Measurements from ENCODE around the gene CAMKMT. TPM values are rescaled to one million over a fixed set of nuclear protein-coding genes. Genes with fewer than 3 reads are reported as not detected.
"Not testable (repeated sequence)": the region's sequence is repeated elsewhere in the genome, so short reads cannot be mapped to it uniquely, and the experiment has no call there.

The CAMKMT gene
- total RNA-seq, 1 donor from 2014 or later, result 8.4 TPM

GRCh38 chr2:44450082-44450481 lies 88.3 kb downstream of the CAMKMT start:
- ATAC-seq, result no peak

GRCh38 chr2:44450806-44451205 lies 89.1 kb downstream of the CAMKMT start:
- no peak for ATAC-seq

DNA sequence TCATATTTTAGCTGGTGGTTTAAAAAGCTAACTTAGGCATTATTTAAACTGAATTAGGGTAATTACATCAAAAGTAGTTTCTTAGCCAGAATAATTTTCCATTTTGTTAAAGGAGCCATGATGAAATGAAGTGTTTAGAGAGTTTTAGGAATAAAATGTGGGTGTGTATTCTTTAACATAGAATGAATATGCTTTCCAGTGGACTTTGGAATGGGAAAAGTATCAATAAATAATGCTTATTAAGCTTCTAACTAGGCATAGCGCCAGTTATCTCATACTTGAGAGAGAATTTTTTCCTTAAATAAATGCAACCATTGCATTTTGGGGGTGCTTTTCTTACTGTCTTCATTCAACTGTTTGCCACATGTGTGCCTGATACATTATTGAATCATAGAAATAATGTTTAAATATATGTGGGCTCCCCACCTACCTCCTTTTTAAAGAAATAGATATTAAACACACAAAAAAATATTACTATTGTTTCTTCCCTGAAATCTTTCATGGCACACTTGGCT lies 90.4 kb downstream of the CAMKMT start:
- no peak for ATAC-seq

DNA sequence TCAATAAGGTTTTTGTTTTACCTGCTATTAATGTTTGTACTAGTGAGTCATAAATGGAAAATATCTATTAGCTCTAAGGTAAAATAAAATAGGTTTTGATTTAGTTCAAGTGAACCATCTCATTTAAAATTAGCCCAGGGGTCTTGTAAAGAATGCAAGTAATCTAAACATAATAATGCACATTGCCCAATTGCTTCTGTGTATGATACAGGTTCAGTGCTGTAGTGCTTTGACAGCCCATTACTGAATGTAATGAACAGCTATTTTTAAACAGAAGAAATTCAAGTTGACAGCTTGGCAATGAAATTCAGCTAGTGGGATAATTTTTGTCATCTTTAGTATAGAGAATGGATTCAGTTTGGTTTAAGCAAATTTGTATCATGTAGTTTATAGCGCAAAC lies 91.5 kb downstream of the CAMKMT start:
- no peak for ATAC-seq

DNA sequence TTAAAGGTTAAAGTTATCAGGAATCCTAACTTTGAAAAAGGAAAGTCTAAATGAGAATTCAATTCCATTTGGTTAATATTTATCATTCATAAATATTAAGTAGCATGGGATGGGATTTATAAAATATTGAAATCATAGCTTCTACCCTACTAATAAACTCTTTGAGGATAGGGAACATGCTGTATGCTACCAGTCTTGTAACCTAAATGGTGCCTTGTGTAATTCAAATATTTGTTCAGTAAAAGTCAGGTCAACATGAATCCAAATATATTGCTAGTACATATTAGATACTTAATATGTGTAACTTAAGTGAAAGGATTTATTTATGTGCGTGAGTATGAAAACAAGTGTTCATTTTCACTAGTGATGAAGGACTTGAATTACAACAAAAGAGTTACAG lies 94.1 kb downstream of the CAMKMT start:
- ATAC-seq, result no peak

GRCh38 chr2:44456946-44457345 lies 95.2 kb downstream of the CAMKMT start:
- no peak for ATAC-seq

DNA sequence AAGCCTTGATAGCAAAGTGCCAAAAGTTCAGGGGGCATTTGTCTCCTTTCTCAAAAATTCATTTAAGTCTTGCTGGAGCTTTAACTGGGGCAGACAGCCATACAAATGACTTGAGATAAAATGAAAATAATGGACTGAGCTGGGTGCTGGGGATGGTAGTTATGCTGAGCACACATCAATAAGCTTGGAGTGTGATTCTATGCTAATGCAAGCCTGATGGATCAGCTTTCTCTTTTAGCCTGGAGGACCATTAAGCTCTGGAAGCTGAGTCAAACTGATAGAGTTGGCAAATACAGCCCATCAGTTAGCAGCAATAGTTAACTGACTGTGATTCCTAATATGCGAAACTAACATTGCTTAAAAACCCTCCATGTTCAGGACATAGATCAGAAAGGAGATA lies 98.0 kb downstream of the CAMKMT start:
- ATAC-seq, result no peak

DNA sequence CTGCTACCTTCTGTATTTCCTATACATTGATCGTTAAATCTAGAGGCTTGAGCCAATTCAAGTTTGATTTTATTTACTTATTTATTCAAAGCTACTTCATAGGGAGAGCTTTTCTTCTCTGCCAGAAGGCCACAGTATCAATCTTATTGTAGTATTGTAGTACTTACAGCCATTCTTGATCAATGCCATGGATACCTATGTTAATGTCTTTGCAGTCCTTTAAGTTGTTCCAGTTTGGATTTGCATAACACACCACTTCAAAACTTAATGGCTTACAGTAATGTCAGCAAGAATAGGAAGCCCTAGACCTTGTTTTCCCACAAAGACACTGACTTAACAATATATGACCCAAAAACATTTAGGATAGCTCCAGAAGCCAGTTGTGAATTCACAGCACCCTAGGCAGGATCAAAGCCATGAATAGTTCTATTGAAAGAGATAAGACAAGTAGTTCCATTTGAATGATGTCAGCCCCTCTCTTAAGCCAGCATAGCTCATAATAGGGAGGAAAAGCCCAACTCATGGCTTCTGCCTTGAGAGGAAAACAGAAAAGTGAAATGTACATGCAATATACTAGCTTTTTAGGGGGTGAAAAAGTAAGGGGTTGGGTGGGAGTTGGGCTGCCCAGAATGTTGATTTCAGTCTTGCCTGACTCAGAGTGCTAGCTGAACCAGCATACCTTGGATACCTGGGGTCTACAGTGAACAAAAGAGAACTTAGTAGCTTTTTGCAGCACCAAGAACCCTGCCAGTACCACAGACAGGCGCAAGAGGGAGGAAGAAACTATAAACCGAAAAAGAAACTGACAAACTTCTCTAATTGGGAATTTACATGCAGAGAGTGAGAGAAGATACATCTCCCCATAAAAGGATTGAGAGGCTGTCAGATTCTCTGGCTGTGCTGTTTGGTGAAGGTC lies 101.4 kb downstream of the CAMKMT start:
- no peak for ATAC-seq

DNA sequence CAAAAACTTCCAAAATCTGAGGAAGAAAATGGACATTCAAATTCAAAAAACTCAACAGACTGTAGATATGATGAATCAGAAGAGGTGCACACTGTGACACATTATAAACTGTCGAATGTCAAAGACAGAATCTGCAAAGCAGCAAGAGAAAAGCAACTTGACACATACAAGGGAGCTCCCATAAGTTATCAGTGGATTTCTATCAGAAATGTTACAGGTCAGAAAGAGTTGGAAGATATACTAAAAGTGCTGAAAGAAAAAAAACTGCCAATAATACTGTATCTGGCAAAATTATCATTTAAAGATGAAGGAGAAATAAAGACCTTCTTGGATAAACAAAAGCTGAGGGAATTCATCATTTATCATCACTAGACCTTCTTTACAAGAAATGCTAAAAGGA lies 102.7 kb downstream of the CAMKMT start:
- ATAC-seq, result no peak

DNA sequence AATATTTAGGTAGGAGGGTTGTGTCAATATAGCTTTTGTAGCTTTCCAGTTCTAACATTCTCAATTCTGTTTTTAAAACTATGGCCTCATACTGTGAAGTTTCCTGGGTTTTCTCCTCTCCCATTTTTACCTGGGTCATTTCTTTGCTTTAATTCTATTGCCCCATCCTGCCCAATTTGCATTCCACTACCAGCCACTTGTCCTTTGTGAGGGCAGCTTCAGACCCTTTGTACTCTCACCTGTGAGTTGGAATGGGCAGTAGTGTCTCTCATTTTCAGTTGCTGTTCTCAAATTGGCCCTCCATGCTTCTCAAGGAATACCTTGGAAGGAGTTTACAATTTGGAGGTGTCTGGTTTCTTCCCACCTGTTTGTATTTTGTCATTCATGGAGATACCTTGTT lies 108.4 kb downstream of the CAMKMT start:
- no peak for ATAC-seq

DNA sequence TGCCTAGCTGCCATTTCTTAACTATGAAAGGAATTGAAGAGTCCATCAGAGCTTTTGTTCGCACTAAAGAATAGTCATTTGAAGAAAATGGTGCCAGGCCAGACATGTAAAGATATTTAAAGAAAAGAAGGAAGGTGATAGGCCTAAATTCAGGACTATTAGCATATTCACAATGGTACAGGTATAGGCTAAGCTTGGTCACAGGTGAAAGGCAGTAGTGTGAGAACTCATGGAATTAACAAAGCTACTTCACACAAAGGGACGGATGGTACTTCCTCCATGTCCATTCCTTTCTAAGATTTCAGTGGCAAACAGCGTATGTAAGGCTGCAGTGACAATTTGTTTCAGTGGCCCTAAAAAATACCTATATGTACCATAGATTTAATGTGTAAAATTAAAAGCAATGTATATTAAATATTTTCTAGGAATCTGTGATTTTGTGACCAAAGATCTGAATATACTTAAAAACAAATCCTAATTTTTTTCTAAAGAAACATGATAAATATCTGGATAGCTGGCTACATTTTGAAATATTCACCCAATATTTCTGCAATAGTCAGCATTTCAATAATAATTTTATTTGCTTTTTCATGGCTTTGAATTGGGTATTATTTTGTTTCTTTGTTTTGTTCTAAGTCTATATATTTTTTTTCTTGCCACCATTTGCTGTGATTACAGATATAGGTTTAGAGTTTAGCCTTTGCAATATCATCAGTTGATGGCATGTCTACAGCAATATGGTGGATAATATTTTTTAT lies 116.1 kb downstream of the CAMKMT start:
- ATAC-seq, result no peak

DNA sequence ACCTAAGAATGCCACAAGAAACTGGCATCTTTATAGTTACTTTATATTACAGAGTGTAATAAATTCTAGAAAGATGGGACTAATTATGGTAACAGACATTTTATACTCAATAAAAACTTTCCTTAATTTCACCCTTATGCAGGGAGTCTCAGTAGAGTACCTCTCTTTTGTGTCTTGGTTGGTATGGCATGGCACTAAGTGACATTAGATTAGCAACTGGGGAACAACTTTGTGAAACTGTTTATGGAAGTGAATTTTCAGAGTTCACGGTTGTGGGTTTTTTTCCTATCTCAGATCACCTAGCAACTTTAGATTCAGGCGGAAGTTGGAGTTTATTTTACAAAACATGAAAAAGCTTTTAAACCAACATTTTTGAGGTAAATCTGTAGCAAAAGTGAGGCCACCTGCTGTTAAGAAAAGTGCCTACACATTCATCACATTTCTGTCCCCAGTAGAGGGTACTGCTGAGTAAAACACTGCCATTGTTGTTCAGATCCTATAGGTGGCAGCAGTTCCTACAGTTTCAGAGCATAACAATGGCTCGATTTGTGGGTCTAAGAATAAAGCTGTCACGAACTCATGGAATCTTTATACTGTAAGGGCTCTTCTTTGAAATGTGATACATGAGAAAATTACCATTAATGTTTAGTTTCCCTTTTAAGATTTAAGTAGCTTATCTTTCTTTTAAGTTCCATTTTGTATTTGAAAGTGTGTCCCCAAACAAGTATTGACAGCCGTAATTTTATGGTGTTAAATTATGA lies 117.6 kb downstream of the CAMKMT start:
- ATAC-seq, result peak; percentile 96

DNA sequence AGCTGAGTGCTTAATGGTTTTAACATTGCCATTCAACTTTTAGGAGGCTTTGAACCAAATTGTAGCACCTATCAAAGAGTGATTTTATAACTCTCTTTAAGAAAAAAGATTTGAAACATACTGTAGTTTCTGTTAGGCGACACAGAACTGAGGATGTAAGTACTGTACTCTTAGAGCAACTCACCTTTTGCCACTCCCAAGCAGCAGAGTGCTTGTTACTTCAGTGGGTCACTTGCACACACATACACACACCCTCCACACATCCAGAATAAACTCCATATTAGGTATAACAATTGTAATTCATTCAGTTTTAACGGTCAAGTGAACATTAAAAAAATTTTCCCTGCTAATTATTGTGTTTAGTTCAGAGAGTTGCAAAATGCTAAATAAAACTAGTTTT lies 118.3 kb downstream of the CAMKMT start:
- no peak for ATAC-seq

GRCh38 chr2:44487052-44487451 lies 125.3 kb downstream of the CAMKMT start:
- ATAC-seq, result no peak

DNA sequence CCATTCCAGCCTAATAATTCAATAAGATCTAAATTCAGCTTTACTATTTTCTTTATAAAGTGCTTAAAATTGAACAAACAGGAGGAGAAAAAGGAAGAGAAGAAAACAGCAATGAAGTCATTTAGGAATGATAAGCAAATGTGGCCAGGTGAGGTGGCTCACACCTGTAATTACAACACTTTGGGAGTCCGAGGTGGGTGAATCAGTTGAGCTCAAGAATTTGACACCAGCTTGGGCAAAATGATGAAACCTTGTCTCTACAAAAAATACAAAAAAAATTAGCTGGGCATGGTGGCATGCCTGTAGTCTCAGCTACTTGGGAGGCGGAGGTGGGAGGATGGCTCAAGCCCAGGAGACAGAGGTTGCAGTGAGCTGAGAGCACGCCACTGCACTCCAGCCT lies 129.0 kb downstream of the CAMKMT start:
- ATAC-seq, result no peak

DNA sequence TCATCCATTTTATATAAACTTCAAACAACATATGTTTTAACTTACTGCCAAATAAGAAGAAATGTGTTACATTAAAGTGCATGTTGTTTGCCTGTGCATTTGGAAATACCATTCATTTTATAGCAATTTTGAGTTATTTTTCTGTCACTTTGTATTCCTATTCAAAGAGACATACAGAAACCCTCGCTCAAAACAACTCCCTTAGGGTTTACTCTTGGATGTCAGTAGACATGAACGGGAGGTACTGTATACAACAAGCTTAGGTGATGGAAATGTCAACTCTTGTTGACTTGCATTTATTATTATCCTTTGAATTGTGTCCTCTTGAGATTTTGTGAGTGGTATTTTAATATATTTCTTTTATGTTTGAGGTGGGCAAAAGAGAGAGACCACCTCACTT lies 132.3 kb downstream of the CAMKMT start:
- no peak for ATAC-seq

GRCh38 chr2:44495035-44495434 lies 133.3 kb downstream of the CAMKMT start:
- no peak for ATAC-seq

DNA sequence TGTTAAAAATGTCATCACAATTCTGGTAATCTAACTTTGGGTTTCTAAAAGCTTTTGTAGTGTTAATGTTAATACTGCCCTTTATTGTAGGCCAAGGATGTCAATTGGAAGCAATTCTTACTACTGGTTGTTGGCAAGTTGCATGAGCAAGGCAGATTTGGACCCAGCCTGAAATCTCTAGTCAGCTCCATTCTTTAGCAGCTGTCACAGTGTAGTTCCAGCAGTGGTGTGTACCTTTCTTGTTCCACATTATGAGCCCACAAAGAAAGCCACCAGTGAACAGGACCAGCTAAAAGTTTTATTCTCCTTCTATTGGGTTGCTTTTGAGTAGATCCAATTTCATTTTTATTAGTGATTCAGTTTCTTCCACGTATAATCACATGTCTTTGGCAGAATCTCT lies 133.8 kb downstream of the CAMKMT start:
- ATAC-seq, result no peak

DNA sequence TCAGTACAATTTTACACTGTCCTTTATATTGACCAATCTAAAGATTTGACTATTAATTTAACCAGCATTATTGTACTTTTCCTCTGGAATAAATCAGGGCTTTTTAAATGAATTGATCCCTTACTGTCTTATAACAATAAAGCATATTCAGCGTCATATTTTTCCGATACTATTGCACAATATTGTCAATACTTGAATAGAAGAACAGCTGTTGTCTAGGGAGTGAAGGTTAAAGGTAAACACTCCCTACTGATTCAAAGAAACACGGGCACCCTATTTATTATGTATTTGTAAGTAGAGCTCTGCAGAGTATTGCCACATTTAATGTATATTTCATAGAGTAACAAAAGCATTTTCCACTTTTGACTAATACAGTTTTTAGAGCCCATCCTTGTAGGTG lies 134.4 kb downstream of the CAMKMT start:
- no peak for ATAC-seq

GRCh38 chr2:44498551-44498950 lies 136.8 kb downstream of the CAMKMT start:
- no peak for ATAC-seq

GRCh38 chr2:44505664-44506063 lies 143.9 kb downstream of the CAMKMT start:
- ATAC-seq, result not testable (repeated sequence)

DNA sequence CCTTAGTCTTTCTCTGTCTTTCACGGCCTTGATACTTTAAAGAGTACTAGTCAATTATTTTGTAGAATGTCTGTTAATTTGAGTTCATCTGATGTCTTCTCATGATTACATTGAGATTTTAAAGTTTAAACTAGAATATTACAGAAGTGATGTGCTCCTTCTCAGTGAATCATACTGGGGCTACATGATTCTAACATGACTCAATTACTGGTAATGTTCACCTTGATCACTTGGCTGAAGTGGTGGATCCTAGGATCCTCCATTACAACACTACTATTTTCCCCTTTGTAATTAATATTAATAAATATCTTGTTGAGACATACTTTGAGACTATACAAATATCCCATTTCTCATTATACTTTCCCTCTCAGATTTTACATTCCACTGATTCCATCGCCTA lies 148.5 kb downstream of the CAMKMT start:
- ATAC-seq, result no peak

- ATAC-seq, result peak; percentile 82
Observed at GRCh38 chr2:44515416-44515815, 153.7 kb downstream of the CAMKMT start.
